Fibroblast of skin of right quadriceps (primary cell): ENCODE results near the gene GLYATL3.
A peak's percentile ranks its signal among the peaks of the same experiment; 100 is the strongest.

ENCODE experiments used
- DNase-seq: peaks from one replicate; pipeline ENCODE4 v3.0.0-alpha.2; 2013

GLYATL3 gene

DNA sequence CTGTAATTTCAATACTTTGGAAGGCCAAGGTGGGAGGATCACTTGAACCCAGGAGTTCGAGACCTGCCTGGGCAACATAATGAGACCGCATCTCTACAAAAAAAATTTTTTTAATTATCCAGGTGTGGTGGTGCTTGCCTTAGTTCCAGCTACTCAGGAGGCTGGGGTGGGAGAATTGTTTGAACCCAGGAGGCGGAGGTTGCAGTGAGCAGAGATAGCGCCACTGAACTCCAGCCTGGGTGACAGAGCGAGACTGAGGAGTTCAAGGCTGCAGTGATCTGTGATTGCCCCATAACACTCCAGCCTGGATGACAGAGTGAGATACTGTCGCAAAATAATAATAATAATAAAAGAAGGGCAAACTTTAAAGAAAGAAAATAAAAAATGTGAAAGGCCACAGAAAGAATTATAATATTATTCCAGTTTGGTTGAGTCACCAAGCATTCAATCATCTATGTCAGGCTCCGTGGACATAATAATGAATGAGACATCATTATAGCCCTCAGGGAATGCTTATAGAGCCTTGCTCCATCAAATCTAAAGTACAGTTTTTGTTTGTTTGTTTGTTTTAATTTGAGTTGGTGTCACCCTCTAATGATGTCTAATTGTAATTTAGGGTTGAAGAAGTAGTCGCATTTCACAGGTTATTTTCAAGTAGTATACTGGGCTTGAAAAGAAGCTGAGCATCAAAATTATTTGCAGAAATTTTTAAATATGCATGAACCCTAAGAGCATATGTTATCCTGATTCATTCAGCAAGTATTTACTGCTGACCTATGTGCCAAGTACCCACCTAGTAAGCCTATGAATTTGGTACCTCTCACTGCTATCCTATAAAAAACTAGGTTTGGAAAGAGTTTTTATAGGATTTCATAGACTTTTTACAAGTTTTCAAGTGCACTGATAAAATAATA, 15.1 kb downstream of the GLYATL3 start:
- DNase-seq, result no peak

DNA sequence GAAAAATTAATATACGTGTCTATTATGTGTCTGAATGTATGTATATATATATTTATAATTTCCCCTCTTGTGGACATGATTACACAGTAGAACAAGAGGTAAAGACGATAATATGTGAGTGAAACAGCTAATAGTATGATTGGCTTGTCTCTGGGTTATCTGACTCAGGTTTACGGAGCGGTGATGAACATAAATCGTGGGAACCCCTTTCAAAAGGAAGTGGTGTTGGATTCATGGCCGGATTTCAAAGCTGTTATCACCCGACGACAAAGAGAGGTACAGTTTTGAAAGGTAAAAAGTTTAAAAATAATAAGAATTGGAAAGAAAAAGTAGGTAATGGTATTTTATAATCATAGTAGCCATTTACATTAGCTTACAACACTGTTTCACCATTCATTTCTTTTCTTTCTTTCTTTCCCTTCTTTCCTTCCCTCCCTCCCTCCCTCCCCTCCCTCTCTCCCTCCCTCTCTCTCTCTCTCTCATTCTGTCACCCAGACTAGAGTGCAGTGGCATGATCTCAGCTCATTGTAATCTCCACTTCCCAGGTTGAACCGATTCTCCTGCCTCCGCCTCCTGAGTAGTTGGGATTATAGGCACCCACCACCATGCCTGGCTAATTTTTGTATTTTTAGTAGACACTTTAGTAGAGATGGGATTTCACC, 15.9 kb downstream of the GLYATL3 start:
- no peak for DNase-seq

DNA sequence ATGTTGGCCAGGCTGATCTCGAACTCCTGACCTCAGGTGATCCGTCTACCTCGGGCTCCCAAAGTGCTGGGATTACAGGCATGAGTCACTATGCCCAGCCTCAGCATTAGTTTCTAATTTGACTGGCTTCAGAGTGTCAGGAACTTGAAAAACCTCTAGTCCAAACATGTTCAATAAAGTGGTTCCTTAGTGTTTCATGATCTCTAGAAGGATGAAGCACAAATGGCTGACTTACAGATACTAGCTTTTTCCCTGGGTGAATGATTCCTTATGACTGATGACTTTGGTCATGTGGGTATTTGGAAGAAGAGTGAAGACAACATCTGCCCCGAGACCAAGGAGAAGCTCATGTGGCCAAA, 16.4 kb downstream of the GLYATL3 start:
- DNase-seq, result no peak

DNA sequence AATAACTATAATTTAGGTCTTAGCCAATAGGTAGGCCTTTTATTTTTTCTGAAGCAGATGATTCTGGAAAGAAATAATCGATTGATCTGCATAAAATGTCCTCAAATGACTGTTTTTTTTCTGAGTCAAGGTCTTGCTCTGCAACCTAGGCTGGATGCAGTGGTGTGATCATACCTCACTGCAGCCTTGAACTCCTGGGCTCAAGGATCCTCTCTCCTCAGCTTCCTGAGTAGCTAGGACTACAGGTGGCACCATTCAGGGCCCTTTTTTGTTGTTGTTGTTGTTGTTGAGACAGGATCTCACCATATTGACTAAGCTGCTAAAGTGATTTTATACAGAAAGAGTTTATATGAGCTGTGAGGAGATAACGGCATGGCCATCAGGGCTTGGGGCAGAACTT, 18.2 kb downstream of the GLYATL3 start:
- DNase-seq, result no peak

DNA sequence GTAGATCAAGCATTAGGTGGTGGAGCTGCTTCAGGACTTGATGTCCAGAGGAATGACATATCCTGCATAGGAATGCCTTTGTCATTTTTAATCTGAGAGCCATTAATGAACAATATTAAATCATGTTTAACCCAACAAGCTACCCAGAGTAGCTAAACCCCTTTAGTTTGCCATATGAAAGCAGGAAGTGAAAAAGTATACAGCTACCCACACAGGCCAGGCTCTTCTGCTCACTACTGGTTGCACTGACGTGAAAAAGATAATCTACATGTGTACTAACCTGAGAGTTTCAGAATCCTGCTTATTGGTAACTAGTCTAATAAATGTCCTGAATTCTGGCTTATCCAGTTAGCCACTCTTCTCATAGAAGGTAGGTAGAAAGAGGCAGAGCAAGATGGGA, 19.9 kb downstream of the GLYATL3 start:
- DNase-seq, result no peak

DNA sequence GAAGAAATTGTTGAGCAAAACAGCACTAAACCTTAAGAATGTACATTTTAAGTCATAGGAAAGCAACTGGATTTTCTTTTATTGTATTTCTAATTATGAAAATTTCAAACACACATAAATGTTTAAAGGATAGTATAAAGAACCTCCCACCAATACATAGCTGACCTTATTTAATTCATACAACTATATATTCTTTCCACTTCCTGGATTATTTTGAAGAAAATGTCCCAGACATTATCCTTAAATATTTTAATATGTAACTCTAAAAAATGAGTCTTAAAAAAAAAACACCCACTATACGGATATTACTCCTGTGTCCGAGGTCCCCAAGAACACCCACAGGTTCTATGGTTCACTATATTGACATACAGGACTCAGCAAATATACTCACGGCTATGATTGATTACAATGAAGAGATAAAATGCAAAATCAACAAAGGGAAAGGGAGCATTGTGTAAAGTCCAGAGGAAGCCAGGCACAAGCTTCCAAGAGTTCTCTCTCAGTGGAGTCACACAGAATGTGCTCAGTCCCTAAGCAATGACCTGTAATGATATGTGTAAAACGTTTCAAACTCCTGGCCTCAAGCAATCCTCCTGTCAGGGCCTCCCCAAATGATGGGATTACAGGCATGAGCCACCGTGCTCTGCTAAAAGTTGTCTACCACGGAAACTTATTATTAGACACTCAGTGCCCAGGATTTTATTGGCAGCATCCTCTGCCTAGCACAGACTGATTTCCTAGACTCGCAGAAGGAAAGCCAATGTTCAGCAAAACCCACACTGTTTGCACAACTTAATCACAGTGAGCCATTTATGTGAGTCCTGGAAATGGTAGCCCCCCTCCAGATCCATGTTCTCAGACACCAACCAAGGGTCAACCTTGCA, 23.2 kb downstream of the GLYATL3 start:
- DNase-seq, result no peak

DNA sequence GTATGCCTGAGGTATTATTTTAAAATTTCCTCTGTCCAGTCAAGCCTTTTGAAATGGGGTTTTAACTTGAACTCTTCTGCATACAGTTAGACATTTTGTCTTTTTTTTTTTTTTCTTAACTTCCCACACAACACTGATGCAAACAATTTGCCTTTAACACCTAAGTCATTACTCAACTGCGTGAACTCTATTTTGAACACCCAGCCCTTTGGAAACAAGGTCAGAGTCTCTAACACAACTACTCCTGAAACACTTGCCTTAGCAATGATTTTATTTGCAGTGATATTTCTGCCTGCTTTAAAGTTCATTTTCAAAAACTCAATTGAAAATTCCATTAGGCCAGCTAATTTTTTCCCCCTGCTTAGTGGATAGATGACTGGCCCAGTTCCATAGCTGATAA, 24.2 kb downstream of the GLYATL3 start:
- no peak for DNase-seq

DNA sequence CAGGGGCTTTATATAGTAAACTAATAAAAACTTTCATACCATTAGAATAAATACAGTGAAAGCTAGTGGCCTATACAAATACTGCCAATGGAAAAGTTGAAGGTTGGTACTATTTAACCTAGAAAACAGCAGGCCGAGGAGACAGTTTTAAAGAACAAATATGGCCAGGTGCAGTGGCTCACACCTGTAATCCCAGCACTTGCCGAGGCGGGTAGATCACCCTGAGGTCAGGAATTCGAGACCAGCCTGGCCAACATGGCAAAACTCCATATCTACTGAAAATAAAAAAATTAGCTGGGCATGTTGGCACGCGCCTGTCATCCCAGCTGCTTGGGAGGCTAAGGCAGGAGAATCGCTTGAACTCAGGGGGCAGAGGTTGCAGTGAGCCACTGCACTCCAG, 24.8 kb downstream of the GLYATL3 start:
- no peak for DNase-seq

DNA sequence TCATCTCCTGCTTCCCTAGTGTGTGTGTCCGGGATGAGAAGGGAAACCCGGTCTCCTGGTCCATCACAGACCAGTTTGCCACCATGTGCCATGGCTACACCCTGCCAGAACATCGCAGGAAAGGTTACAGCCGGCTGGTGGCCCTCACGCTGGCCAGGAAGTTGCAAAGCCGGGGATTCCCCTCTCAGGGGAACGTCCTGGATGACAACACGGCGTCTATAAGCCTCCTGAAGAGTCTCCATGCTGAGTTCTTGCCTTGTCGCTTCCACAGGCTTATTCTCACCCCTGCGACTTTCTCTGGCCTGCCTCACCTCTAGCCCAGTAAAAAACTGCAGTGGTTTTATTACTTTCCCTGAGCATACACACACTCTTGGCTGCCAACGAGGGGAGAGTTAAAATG, 26.9 kb downstream of the GLYATL3 start:
- DNase-seq, result no peak

DNA sequence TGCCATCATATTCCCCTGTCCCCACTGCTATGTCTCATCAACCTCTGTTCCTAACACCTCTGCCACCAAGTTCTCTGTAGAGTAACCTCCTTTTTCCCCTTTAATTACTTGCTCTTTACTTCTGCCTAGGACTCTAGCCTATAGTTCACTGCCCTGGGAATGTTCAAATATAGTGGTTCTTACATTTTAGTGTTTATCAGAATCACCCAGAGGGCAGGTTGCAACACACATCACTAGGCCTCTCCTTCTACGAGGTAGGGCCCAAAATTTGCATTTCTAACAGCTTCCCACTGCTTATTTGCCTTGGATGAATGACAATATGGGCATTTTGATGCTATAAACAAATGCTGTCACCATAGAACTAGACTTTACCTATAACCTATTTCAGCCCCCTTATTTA, 27.6 kb downstream of the GLYATL3 start:
- DNase-seq, result no peak

DNA sequence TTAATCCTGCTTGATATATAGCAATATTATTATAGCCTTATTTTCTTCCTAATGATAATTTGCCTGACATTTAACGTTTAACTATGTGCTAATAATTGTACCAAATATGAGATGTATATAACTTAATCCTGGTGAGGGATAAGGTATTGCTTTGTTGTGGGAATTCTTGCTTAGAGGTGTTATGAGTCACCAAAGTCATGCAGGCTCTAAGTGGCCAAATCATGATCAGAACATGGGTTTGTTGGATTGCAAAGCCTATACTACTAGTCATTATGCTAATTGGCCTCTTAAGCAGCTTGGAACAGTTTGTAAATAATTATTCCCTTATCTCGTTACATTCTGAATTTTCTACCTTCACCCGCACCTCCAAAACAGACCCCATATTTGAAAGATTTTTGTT, 28.8 kb downstream of the GLYATL3 start:
- no peak for DNase-seq

DNA sequence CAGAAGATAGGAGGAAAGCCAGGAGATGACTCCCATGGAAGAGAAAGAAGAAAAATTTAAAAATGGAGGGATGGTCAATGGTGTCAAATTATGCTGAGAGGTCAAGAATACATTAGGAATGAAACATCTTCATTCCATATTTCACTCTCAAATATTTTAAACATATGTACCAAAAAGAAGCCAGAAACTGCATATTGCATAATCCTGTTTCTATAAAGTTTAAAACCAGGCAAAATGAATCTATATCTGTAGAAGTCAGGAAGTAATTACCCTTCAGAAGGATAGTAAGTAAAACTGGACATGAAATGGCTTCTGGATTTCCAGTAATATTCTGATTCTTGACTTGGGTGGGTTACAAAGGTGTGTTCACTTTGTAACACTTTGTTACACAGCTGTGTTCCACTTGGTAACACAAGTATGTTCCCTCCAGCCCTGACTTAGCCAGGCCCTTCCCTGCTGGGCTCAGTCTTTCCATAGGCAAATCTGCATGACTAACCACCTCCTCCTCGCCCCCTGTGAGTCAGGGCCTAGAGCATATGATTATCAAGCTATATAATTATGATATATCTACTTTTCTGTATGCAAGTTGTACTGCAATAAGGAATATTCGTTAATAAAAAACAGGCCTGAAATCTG, 30.5 kb downstream of the GLYATL3 start:
- no peak for DNase-seq

GRCh38 chr6:49531774-49532569, 32.2 kb downstream of the GLYATL3 start:
- peak; percentile 63 for DNase-seq

GRCh38 chr6:49535795-49536194, 36.1 kb downstream of the GLYATL3 start:
- no peak for DNase-seq

- no peak for DNase-seq
Observed at GRCh38 chr6:49539102-49539501, 39.4 kb downstream of the GLYATL3 start.

- no peak for DNase-seq
Observed at GRCh38 chr6:49540614-49541013, 40.9 kb downstream of the GLYATL3 start.

DNA sequence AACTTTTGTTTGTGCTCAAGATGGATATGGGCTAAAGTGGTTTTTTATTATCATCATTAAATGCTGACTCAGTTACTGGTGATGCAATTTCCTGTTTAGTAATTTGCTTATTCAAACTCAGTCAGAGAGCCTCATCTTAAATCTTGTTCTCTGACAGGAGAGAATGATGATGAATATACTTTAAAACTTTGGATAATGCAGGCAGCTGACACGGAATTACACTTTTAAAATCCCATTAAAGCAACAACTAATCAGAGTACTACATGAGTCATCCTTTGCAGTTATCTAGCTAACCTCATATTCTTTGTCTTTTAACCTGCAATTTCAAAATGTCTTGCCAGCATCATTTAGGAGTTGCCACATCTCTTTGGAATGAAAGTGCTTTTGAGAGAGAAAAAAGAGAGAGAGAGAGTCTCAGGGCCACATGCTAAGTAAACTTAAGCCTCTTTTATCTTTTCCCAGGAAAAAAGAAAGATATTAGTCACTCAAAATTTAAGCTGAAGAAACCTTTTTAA, 41.5 kb downstream of the GLYATL3 start:
- peak; percentile 86 for DNase-seq

- no peak for DNase-seq
Observed at GRCh38 chr6:49541936-49542335, 42.2 kb downstream of the GLYATL3 start.

GRCh38 chr6:49543087-49543858, 43.5 kb downstream of the GLYATL3 start:
- no peak for DNase-seq

GRCh38 chr6:49546331-49546730, 46.6 kb downstream of the GLYATL3 start:
- no peak for DNase-seq
